GM21723 (cell line): ENCODE measurements around the gene DOCK1.

ENCODE experiments used
- ATAC-seq: cut with Tn5 transposase; IDR thresholded peaks from one replicate; pipeline ENCODE4 v1.9.1; 2021; ENCODE audit warnings: mild to moderate bottlenecking, moderate library complexity; ENCODE audit not compliant: unreplicated experiment

Gene DOCK1

GRCh38 chr10:126948355-126949160 is 43.3 kb downstream of the DOCK1 start:
- no peak for ATAC-seq

- ATAC-seq, result no peak
Observed at GRCh38 chr10:126949161-126949503, 43.9 kb downstream of the DOCK1 start.

- ATAC-seq, result no peak
Observed at GRCh38 chr10:126950401-126951105, 45.3 kb downstream of the DOCK1 start.

GRCh38 chr10:126953886-126954285 is 48.7 kb downstream of the DOCK1 start:
- no peak for ATAC-seq

GRCh38 chr10:126955396-126955795 is 50.2 kb downstream of the DOCK1 start:
- ATAC-seq, result no peak

DNA sequence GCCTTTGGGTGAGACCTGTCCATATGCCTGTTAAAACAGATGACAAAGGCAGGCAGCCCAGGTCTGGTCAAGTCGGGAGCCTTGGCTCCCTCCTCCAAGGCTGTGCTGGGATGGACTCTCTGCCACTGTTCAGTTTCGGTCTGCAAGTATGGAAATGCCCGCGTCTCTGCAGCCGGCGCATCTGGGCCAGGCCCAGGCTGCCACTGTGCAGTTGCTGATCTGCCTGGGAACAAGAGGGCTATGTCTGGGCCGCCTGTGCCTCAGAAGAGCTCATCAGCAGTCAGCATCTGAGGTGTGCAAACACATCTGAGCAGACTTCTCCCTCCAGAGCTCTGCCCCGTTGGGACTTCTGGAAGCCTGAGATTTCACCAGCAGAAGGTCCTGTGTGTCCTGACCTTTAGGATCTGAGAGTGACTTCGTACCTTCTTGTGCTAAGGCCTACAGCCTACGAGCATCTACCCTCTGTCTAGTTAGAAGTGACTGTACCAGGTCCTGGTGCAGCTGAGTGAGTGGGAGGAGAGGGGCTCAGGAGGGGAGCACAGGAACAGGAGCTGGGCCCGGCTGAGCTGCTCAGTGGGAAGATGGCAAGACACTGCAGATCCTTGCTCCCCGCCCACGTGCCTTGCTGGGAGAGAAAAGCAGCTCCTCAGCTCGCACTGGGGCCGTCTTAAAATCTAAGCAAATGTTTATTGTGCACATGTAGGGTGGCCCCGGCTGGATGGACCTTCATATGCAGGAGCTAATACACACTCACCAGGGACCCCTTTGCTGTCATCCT is 50.9 kb downstream of the DOCK1 start:
- no peak for ATAC-seq

DNA sequence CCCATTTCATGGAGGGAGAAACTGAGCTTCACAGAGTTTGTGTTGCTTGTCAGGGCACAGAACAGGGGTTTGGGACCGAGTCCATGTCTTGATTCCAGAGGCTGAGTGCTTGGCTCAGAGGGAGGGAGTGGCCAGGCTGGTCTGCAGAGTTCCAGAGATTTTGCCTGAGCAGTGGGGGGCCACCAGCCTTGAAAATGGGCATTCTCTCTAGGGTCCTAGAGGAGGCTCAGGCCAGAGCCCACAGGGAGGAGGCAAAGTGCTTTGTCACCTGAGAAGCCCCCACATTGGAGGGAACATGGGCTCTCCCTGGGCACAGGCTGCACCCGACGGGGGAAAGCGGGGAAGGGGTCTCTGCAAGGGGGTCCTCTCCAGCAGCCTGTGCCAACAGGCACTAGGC is 51.5 kb downstream of the DOCK1 start:
- no peak for ATAC-seq

DNA sequence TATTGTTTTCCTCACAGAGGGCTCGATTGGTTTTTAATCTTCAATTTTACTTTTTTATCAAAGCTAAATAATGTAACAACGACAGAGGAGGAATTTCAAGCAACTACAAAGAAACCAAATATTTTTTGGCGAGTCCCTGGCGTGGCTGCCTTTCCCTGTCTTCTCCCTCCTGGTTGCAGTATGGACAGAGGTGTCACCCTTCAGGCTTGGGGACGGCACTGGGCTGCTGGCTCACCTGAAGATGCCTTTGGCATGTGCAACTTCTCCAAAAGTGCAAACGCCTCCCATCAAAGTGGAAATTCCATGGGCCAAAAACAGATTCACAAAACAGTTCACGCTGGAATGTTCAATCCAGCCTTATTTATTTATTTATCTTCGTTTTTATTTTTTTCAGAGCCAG is 51.9 kb downstream of the DOCK1 start:
- no peak for ATAC-seq

- ATAC-seq, result no peak
Observed at GRCh38 chr10:126959431-126959830, 54.2 kb downstream of the DOCK1 start.

DNA sequence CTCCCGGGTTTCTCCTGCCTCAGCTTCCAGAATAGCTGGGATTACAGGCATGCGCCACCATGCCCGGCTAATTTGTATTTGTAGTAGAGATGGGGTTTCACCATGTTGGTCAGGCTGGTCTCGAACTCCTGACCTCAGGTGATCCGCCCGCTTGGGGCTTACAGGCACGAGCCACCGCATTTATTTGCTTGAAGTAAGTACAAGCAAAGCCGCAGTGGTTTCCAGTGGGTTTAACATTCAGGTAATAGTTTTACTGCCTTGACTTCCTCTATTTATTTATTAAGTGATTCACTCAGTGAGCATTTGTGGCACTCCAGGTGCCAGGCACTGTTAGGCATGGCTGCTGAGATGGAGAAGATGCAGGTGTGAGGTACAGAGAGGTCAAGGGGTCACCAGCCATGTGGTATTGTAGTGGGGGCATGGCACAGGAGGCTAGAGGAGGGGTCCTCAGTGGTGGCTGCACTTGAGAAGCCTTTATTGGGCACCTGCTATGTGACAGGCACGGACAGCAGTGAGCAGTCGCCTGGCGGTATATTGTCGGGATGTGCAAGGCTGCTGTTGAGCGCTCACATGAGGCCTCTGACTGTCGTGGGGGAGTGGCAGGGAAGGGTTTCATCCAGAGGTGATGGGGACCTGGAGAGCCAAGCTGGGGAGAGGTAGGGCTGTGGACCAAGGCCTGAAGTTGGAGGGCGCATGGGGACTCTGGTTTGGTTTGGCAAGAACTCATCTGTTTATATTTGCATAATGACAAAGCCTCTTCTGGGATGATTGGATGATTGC is 54.9 kb downstream of the DOCK1 start:
- ATAC-seq, result no peak

- no peak for ATAC-seq
Observed at GRCh38 chr10:126963354-126963753, 58.1 kb downstream of the DOCK1 start.

DNA sequence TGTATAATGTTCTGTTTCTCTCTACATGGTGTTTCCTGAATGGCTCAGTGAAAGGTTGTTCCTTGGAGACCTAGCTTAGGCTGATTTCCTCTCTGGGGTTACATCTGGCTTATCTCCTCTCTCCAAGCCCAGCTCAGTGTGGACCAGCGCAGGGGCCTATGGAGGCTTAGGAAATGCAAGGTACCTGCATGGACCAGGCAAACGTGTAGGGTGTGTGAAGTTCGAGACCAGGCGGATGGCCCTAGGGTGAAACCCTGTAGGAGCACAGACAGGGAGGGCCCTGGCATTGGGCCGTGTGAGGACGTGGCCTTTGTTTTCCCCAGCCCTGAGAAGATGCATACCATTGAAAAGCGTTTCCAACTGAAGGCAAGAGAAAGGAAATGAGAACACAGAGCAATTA is 59.0 kb downstream of the DOCK1 start:
- ATAC-seq, result no peak

DNA sequence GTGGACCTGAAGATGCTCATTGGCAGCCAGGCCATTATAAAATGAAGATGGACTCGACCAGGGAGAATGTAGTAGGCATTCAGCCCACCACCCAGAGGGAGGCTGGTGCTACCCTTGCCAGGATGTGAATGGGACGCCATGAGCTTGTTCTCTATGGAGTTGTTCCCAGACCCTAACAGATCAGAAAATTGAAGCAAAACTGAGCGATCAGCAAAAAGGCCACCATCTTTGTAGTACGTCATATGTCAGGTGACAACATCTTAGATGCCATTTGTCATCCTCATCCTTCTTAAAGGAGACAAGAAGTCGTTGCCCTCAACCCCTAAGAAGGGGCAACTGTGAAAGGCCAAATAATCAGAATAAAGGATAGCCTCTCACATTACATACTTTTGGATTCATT is 61.7 kb downstream of the DOCK1 start:
- no peak for ATAC-seq

GRCh38 chr10:126969310-126969709 is 64.1 kb downstream of the DOCK1 start:
- no peak for ATAC-seq

DNA sequence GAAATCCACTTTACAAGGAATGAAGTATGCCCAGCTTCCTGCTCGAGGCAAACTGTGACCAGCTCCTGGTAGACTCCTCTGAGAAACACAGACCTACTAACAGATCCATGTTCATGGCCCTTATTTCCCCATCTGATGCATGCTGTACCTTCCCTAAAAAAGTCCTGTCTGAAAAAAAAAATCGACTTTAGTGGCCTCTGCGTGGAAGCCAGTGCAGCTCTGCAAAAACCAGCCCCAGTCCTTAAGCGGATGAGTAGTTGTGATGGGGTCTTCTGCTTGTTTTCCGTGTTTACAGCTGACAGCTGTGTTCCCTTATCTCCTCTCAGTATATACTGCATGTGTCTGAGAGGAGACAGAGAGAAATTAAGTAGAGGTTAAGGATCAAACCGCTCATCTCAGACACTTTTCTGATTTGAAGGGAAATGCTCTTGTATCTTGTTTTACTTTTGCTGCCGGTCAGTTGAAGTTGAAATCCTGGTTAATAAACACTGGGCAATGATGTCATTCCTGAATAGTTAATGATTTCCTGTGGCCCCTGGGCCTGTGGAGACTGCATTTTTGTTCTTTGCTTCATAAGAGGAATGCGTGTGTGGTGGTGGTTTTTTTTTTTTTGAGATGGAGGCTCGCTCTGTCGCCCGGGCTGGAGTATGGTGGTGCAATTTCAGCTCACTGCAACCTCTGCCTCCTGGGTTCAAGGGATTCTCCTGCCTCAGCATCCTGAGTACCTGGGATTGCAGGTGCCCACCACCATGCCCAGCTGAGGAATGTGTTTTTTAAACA is 67.6 kb downstream of the DOCK1 start:
- no peak for ATAC-seq

- ATAC-seq, result no peak
Observed at GRCh38 chr10:126975221-126975620, 70.0 kb downstream of the DOCK1 start.

- ATAC-seq, result no peak
Observed at GRCh38 chr10:126977216-126977615, 72.0 kb downstream of the DOCK1 start.

DNA sequence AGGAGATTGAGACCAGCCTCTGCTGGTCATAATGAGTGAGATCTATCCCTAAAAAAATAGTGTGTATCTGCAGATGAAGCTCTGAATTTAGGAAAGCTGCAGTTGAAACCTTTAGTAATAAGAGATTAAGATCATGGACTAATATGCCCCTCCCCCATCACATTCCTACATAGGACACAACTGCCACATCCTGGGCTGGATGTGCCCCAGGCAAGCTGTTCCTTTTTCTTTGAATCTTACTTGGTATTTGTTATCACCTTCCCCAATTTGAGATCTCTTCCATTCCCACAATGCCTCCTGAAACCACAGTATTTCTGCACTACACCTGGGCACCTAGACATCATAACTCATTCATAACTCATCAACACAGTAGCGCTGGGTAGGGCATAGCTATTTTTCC is 74.1 kb downstream of the DOCK1 start:
- ATAC-seq, result no peak

DNA sequence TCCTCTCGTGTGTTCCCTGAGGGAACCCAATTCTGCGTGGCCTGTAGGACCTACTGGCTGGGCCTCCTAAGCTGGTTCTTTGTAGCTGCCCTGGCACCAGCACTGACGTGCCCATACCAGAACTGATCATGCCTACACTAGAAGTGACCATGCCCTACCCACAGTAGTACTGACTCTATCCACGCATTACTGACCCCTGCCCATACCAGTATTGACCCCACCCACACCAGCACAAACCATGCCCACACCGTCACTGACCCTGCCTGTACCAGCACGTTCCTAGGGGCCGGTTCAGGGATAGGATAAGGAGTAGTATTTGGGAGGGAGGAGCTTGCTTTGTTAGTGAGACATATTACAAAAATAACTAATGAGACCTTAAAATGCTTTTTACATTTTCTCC is 88.0 kb downstream of the DOCK1 start:
- ATAC-seq, result no peak
